ENCODE data around the gene SYT7.
"Not testable (repeated sequence)": the region's sequence is repeated elsewhere in the genome, so short reads cannot be mapped to it uniquely, and the experiment has no call there.

The SYT7 gene, protein sequence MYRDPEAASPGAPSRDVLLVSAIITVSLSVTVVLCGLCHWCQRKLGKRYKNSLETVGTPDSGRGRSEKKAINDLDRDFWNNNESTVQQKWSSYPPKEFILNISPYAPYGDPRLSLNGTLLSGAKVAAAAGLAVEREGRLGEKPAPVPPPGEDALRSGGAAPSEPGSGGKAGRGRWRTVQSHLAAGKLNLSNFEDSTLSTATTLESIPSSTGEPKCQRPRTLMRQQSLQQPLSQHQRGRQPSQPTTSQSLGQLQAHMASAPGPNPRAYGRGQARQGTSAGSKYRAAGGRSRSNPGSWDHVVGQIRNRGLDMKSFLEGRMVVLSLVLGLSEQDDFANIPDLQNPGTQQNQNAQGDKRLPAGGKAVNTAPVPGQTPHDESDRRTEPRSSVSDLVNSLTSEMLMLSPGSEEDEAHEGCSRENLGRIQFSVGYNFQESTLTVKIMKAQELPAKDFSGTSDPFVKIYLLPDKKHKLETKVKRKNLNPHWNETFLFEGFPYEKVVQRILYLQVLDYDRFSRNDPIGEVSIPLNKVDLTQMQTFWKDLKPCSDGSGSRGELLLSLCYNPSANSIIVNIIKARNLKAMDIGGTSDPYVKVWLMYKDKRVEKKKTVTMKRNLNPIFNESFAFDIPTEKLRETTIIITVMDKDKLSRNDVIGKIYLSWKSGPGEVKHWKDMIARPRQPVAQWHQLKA

DNA sequence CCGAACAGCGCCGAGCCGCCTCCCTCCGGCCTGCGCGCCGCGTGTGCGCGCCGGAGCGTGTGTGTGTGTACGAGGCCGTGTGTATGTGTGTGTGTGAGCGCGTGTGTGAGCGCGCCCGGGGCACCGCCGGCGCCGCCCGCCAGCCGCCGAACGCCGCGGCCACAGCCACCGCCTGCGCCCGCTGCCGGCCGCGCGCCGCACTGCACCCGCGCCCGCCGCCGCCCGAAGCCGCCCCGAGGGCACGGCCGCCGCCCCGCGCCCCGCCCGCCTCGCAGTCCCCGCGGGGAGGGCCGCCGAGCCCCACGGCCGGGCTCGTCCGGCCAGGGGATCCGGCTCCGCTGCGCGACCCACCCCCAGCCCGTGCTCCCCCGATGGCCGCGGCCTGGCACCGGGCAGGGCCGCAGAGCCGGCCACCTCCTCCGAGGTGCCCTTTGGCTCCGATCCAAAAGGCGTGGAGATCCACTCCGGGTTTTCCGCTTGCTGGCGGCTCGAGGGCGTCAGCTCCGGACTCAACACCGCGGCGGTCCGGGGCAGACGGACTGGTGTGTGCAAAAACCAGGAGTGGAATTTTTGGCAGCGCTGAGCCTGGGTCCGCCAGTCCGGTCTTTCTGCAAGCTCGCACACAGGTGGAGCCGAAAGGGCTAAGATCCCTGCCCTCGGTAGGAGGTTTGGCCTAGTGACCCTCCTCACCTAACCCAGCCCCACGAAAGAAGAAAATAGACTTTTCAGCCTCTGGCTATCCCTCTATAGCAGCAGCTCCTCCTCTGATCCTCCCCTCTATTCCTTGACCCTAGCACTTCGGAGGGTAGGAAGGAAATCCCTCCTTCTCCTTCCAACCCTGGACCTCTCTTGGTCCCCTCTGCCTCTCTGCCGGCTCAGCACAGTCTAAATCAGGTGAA, at the start of gene SYT7:
Gene SYT7, minus strand, starts transcription at position 47 of the 899 bp plus-strand sequence. CDS start 256 bp downstream, outside the sequence.
- peak; percentile 87 to 99 (median 91) for DNase-seq (ENCODE audit: low read depth in 3 of 3)

DNA sequence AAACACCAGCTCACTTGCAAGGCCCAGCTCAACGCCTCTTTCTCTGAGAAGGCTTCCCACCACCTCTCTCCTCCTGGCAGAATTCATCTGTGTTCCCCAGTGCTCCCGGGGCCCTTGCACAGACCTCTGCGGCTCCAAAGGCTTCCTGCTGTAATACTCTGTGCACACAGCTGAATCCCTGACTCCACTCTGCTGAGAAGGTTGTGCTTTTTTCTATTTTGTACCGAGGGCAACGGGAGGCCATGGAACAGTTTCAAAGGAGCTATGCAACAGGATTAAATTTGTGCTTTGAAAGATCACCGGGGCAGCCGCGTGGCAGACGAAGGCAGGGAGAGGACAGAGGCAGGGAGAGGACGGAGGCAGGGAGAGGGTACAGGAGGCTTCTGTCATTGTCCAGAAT, 49.2 kb upstream of the SYT7 start:
- DNase-seq (ENCODE audit: low read depth in 3 of 3): no peak

DNA sequence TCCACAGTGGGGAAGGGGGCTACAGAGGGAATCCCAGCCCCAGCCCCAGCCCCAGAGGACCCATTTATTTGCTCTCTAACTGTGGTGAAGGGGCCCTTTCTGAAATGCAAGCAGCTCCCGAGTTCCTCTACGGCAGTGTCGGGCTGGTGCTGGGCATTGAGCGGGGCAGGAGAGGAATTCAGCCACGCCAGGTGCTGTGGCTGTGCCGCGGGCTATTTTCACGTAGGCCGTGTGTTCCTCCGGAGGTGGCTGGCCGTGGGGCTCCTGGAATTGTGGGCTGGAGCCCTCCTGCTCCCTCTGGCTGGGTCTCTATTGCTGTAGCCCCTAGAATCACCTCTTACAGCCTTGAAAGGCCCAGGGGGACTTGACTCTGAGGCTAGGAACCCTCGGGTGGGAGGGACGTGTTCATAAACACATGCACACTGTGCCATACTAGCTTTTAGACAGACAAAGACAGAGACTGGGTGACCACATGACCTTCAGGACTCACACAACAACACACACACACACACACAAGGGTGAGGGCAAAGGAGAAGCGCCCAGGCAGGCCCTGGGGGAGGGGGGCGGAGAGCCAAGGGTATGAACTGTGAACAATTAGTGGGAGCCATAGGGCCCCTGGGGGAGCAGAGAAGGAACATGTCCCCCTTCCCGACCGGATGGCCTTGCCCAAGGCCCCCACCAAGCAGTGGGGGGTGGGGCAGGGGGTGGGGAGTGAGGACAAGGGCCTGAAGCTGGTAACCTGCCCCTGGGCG, 48.4 kb upstream of the SYT7 start:
- DNase-seq (ENCODE audit: low read depth in 3 of 3): no peak

DNA sequence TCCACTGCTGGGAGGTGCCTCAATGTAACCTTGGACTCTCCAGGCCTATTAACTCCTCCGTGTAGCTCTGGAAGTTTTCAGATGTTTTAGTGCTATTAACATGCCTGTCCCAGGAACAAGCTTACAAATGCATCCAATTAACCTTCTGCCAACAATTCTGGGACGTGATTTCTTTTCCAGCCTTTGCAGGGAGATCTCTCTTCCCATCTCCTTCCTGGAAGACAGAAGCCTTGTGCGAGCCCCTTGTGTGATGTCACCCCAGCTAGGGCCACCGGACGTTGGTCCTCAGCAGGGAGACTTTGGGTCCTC, 47.7 kb upstream of the SYT7 start:
- no peak for DNase-seq (ENCODE audit: low read depth in 3 of 3)

DNA sequence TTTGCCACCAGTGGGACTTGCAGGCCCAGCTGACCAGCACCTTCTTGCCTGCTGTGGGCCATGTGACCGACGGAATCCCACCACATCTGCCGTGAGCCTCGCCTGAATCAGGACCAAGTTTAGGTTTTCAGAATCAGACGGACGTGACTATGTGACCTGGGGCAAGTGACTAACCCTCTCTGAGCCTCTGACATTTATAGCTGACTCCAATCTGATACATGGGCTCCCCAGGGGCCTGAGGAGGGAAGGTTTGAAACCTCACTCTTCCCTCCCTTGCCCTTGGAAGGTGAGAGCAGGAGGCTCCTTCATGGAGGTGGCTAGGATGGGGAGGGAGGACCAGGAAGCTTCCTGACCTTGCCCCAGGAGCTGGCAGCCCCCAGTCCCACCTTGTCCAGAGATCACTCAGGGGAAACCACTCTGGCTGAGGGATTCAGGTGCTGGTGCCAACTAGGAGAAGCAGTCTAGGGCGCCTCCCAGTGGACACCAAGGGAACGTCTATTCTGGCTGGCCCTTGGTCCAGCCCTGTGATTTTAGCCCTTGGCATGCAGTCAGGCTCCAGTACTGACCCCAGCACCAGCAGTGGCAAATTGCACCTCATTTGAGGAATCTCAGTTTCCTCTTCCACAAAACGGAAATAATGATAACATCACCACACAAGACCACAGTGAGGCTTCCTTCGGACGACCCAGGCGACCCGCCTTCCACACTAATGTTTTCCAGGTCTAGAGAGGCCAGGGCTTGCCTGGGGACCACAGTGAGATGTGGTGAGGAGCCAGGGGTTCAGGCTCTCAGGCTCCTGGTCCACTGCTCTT, 47.2 kb upstream of the SYT7 start:
- DNase-seq (ENCODE audit: low read depth in 3 of 3): no peak

DNA sequence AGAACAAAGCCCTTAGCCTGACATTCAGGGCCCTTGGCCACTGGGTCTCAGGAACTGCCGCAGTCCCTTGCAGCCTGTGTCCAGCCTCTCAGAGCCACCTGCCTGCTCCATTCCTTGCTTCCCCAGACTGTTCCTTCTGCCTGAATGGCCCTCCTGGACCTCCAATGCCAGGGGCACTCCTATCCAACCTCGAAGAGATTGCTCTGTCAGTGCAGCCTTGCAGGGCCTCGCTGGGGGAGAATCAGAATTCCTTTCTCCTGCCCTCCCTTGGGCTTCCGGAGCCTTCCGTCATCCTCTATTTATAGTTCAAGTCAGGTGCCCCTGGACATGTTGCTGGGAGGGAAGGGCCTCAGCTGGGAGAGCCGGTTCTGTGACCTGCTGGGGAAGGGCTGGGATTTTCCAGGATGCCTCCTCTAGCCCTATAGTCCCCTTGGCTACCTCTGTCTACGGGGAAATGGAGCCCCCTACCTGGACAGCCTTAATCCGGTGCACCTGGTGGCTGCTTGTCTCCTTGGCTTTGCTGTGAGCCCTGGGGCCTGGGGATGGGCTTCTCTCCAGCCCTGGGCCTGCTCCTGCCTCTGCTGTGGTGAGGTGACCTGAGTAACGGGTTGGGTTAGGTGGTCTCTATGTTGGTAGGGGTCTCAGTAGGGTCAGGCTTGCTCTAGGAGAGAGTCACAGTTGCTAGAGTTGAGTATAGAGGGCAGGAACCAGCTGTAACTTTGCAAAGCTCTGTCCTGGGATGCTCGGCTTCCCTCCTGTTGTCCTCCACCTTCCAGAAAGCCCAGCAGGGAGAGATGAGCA, 45.9 kb upstream of the SYT7 start:
- DNase-seq (ENCODE audit: low read depth in 3 of 3): no peak

DNA sequence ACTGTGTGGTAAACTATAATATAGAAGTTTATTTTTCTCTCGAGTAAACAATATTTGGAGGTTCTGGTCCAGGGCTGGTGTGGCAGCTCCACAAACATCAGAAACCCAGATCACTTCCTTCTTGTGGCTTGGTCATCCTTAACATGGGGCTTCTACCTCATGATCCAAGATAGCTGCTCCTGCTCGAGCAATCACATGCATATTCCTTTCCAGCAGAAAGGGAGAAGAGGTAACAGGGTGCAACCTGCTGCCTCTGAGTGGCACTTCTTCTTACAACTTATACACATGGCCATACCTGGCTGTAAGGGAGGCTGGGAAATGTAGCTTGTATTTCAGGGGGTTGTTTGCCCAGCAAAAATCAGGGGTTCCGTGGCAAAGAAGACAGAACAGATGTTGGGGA, 44.6 kb upstream of the SYT7 start:
- no peak for DNase-seq (ENCODE audit: low read depth in 3 of 3)

DNA sequence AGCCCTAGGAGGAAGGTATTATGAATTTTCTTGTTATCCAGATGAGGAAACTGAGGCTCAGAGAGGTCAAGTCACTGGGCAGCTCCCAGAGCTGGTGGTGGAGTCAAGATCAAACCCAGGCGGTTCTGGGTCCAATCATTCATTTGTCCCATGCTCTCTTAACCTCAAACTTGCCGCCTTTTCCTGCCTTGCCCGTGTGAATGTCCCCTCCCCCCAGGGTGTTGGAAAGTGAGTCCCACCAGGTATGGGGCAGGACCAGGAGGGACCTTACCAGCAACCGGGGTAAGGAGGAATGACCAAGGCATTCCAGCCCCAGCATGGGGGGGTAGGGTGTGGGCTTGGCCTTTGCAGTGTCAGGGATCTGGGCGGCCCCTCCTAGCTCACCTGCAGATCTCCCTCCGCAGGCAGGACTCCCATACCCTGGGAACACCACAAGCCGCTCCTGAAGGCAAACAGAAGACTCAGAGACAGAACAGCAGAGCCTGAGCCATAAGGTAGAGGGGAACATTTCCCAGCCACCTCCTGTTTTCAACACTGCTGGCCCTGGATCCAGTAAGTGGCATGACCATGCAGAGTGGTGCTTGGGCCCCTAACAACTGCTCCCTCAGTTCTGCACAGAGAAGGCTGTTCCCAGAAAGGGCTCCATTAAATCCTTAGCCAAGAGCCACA, 41.2 kb upstream of the SYT7 start:
- no peak for DNase-seq (ENCODE audit: low read depth in 3 of 3)

DNA sequence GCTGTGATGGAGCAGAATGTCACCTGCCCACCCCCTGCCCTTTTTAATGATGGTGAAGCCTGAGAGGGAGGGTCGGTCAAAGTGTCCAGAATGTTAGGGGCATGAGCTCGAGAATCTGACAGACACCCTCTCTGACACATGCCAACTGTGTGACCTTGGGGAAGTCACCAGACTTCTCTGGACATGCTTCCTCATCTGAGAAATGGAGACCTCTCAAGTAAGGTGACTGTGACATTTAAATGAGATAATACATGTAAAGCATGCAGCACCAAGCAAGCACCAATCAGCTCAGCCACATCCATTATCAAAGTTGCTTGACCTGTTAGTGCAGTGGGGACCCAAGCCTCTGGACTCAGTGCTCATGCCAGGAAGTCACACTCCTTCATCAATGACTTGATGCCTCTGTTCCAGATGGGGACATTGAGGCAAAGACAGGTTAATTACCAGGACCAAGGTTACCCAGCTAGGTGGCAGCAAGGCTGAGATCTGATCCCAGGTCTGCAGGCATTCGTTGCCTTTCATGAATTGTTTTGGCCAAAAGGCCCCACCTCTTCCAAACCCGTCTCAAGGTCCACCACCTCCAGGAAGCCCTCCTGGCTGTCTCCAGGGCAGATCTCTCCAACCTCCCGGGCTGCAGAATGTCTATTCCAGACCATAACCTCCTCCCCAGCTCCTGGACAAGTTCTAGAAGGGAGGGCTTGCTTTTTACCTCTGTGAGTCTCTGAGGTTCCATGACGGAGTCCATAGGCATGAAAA, 38.8 kb upstream of the SYT7 start:
- DNase-seq (ENCODE audit: low read depth in 3 of 3): no peak

DNA sequence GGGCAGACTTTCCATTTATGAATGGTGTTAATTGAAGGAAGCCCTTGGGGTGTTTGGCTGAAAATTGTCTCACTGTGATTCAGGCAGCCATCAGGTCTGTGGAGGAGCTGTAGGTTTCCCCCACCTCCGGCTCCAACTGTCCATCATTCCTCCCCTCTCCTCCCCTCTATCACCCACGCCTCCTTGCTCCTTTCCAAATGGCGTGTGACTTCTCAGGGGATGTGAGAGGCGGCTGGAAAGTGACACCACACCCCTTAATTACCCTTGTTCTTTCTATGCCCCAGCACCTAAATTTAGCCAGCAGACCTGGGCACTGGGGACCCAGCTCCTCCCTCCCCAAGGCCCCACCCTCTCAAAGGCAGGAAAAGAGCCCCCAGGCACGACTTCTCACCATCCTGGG, 38.1 kb upstream of the SYT7 start:
- no peak for DNase-seq (ENCODE audit: low read depth in 3 of 3)

DNA sequence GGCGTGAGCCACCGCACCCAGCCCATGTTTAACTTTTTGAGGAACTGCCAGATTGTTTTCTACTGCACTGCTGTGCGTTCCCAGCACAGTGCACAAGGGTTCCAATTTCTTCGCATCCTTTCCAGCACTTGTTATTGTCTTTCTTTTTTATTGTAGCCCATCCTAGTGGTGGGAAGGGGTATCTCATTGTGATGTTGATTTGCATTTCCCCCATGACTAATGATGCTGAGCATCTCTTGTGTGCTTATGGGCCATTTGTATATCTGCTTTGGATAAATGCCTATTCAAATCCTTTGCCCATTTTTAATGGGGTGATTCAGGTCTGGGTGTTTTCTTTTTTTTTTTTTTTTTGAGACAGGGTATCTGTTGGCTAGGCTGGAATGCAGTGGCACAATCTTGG, 36.6 kb upstream of the SYT7 start:
- DNase-seq (ENCODE audit: low read depth in 3 of 3): no peak

DNA sequence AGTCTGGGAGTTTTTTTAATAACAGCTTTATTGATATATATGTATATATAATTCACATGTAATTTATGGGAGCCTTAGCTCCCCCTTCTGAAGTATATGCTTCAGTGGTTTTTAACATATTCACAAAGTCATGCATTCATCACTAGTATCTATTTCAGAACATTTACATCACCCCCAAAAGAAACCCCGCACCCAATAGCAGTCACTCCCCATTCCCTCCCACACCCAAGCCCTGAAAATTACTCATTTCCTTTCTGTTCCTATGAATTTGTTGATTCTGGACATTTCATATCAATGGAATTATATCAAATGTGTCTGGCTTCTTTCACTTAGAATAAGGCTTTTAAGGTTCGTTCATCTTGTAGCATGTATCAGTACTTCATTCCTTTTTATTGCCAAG, 35.6 kb upstream of the SYT7 start:
- DNase-seq (ENCODE audit: low read depth in 3 of 3): no peak

DNA sequence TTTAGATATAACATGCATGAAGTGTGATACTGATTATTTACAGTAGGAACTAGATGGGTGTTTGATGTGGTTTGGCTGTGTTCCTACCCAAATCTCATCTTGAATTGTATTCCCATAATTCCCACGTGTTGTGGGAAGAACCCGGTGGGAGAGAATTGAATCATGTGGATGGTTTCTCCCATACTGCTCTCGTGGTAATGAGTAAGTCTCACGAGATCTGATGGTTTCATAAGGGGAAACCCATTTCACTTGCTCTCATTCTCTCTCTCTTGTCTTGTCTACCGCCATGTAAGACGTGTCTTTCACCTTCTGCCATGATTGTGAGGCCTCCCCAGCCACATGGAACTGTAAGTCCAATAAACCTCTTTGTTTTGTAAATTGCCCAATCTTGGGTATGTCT, 33.9 kb upstream of the SYT7 start:
- DNase-seq (ENCODE audit: low read depth in 3 of 3): not testable (repeated sequence)

DNA sequence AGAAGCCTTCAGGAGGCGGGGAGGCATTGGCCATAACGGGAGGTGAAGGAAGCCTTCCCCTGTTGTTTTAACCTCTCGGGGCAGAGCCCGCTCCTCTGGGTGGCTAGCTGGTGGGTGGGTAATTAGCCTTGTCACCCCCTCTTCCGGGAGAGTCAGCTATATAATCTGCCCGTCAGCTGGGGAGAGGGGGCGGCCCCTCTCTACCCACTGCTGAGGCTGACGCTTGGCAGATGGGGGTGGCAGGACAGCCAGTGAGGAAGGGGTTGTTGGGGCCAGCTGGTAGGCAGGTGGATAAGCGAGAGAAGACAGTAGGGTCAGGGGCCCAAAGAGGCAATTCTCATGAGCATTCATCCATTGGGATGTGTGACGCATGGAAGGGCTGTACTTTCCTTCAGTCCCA, 33.0 kb upstream of the SYT7 start:
- DNase-seq (ENCODE audit: low read depth in 3 of 3): no peak

DNA sequence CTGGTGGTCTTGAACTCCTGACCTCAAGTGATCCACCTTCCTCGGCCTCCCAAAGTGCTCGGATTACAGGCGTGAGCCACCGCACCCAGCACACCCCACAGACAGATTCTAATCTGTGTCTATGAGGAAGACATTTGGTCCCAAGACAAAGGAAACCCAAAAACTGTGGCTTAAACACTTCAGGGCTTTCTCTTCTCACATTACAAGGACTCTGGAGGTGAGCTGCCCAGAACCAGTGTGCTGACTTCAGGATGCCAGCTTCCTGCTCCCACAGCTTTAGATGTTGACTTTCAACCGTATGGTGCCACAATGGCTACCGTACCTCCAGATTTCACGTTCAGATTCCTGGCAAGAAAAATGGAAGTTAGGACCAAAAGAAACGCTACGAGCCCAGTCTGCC, 32.2 kb upstream of the SYT7 start:
- DNase-seq (ENCODE audit: low read depth in 3 of 3): no peak

DNA sequence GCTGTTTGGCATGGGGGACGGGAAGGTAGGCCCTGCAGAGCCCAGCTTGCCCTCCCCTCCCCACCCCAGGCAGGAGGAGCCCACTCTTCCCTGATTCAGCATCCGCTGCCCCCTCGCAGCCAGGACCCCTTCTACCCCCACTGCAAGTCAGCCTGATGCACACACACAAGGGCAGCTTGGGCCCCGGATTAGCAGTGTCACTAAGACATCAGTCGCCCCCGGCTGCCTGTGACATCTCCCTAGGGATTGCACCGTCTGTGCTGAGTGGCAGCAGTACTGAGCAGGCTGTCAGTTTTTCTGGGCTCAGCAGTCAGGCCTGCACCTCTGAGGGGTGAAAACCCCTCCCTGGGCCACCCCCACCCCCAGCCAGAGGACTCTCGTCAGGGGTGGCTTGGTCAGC, 30.4 kb upstream of the SYT7 start:
- no peak for DNase-seq (ENCODE audit: low read depth in 3 of 3)

DNA sequence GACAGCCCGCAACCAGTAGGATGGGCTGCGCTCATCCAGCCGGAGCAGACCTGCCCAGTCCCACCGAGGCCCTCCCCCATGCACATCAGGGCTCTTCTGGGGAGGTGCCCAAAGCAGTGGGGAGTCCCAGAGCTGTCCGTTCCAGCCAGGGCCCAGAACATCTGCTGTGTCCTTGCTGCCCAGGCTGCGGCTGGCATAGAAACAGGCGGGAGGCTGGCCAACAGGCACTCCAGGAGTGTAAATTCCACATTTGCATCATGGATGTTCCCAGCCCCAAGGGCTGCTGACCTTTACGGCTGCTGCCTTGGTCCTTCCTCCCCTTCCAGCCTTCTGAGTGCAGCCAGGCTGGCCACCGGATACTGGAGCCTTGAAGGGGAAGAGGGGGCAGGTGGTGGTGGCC, 30.0 kb upstream of the SYT7 start:
- DNase-seq (ENCODE audit: low read depth in 3 of 3): no peak

DNA sequence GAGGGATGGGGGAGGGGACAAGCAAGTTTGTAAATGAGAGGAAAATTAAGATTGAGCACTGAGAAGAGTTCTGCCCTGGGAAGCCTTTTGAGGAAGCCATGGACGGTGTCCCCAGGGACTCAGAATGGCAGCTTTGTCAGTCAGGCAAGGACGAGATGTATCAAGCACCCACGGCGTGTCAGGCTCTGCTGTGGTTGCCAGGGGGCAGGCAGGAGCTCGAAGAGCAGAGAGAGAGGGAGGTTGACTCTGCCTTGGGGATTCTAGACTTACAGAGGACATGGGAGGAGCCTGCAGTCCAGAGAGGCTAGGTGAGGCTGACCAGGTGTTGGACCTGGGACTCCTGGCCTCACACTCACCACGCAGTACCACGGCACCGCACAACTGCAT, 29.1 kb upstream of the SYT7 start:
- DNase-seq (ENCODE audit: low read depth in 3 of 3): no peak
